Measurements from ENCODE around the gene THOC6. TPM values are rescaled to one million over a fixed set of nuclear protein-coding genes. Genes with fewer than 3 reads are reported as not detected.
A peak's percentile ranks its signal among the peaks of the same experiment; 100 is the strongest.

THOC6 gene
- total RNA-seq, 1 donor from 2014 or later = 16.6 TPM

DNA sequence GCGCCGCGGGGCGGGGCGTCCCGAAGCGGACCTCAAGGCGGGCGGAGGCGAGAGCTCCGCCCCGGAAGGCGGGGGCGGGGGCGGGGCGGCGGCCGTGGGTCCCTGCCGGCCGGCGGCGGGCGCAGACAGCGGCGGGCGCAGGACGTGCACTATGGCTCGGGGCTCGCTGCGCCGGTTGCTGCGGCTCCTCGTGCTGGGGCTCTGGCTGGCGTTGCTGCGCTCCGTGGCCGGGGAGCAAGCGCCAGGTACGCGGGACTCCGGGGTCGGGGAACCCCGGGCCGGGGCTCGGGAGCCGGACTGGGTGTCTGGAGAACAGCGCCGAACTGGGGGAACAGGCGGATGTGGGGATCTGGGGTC lies 3.6 kb upstream of the THOC6 start, which contains the start of gene TNFRSF12A:
TSS of gene TNFRSF12A (plus strand) at position 122 of the 357 bp plus-strand sequence. CDS start at position 152, 30 bp downstream.
- H3K9ac ChIP-seq = no peak within 1 kb of the TSS
- H3K27ac ChIP-seq = no peak within 1 kb of the TSS
- Mint-ChIP-seq H3K9me3 (no peaks in the 10 kb centered on the region), H3K27ac (peak within 1 kb of the TSS; percentile 87), H3K4me3 (peak within 1 kb of the TSS; percentile 93), H3K4me1 (peaks cover 54% of the 10 kb centered on the region), H3K36me3 (peaks cover 5% of the 10 kb centered on the region), H3K27me3 (ENCODE audit: insufficient read depth, low read depth) (peaks cover 32% of the 10 kb centered on the region)
- H4K20me1 ChIP-seq (ENCODE audit: low read depth) = peaks cover 56% of the 10 kb centered on the region
- peak within 1 kb of the TSS; percentile 38 for H2AFZ ChIP-seq (replicated peaks)
- H3K79me2 ChIP-seq (ENCODE audit: low read depth) = peaks cover 32% of the 10 kb centered on the region
- peak; percentile 93 for DNase-seq (ENCODE audit: low spot score)
- H3K9me3 ChIP-seq (ENCODE audit: low read depth) = no peaks in the 10 kb centered on the region
- no peaks in the 10 kb centered on the region for H3K36me3 ChIP-seq
- TF ChIP-seq EZH2 (IDR thresholded peaks at IDR 0.05) (no peak), EZH2phosphoT487 (IDR thresholded peaks at IDR 0.05) (no peak)
- TF ChIP-seq, protein P1, sequence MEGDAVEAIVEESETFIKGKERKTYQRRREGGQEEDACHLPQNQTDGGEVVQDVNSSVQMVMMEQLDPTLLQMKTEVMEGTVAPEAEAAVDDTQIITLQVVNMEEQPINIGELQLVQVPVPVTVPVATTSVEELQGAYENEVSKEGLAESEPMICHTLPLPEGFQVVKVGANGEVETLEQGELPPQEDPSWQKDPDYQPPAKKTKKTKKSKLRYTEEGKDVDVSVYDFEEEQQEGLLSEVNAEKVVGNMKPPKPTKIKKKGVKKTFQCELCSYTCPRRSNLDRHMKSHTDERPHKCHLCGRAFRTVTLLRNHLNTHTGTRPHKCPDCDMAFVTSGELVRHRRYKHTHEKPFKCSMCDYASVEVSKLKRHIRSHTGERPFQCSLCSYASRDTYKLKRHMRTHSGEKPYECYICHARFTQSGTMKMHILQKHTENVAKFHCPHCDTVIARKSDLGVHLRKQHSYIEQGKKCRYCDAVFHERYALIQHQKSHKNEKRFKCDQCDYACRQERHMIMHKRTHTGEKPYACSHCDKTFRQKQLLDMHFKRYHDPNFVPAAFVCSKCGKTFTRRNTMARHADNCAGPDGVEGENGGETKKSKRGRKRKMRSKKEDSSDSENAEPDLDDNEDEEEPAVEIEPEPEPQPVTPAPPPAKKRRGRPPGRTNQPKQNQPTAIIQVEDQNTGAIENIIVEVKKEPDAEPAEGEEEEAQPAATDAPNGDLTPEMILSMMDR (IDR thresholded peaks at IDR 0.05) = no peak
- peaks cover 21% of the 10 kb centered on the region for H3K4me1 ChIP-seq
- H3K4me3 ChIP-seq = peak within 1 kb of the TSS; percentile 75
- peaks cover 26% of the 10 kb centered on the region for H3K27me3 ChIP-seq
- peak within 1 kb of the TSS; percentile 84 for H3K4me2 ChIP-seq
- peaks cover 65% of the 10 kb centered on the region for H3F3A ChIP-seq (ENCODE audit: low read depth)

DNA sequence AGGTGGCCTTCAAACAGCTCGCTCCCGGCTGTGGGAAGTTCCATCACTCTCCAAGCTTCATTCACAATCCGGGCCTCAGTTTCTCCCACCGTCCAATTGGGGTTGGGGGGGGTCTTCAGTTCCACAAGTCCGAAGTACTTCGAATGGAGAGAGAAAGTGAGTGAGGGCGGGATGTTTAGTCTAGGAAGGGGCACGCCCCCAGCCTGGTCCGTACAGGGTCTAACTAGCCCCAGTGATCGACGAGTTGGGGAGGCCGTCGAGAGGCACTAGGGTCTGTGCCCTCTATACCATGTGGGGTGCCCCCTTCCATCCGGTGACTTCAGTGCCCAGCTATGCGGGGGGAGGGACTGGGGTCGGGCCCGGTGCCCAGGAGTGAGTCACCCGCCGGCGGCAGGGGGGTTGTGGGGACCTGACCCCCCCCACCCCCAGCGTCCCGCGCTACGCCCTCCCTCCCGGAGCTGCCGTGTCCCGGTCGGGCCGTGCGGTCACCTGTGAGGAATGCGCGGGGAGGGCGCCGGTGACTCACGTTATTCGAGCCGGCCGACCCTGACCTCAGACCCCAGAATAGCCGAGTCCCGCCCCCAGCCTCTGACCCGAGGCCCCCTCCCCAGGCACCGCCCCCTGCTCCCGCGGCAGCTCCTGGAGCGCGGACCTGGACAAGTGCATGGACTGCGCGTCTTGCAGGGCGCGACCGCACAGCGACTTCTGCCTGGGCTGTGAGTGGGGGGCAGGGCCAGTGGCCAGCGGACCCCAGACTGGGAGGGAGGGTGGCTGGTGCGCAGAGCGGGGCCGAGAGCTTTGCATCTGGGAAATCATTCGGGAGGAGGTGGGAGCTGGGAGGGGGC lies 3.0 kb upstream of the THOC6 start:
- Histone ChIP-seq H3F3A (ENCODE audit: low read depth) (peaks cover 63% of the 10 kb centered on the region), H3K27me3 (peaks cover 26% of the 10 kb centered on the region), H3K4me3 (peak overlapping the region; percentile 75), H3K4me2 (peak overlapping the region; percentile 84), H3K27ac (no peak overlapping the region), H2AFZ (replicated peaks) (peak overlapping the region; percentile 38), H3K4me1 (peaks cover 21% of the 10 kb centered on the region), H4K20me1 (ENCODE audit: low read depth) (peaks cover 56% of the 10 kb centered on the region), H3K36me3 (no peaks in the 10 kb centered on the region), H3K9ac (no peak overlapping the region), H3K79me2 (ENCODE audit: low read depth) (peaks cover 30% of the 10 kb centered on the region), H3K9me3 (ENCODE audit: low read depth) (no peaks in the 10 kb centered on the region)
- peak overlapping the region; percentile 93 for H3K4me3 Mint-ChIP-seq
- peaks cover 5% of the 10 kb centered on the region for H3K36me3 Mint-ChIP-seq
- peaks cover 32% of the 10 kb centered on the region for H3K27me3 Mint-ChIP-seq (ENCODE audit: insufficient read depth, low read depth)
- DNase-seq (ENCODE audit: low spot score) = peak; percentile 74
- no peaks in the 10 kb centered on the region for H3K9me3 Mint-ChIP-seq
- H3K4me1 Mint-ChIP-seq = peaks cover 54% of the 10 kb centered on the region
- TF ChIP-seq EZH2 (IDR thresholded peaks at IDR 0.05) (no peak), EZH2phosphoT487 (IDR thresholded peaks at IDR 0.05) (no peak)
- TF ChIP-seq, protein P1 (IDR thresholded peaks at IDR 0.05) = no peak
- H3K27ac Mint-ChIP-seq = peak overlapping the region; percentile 87

DNA sequence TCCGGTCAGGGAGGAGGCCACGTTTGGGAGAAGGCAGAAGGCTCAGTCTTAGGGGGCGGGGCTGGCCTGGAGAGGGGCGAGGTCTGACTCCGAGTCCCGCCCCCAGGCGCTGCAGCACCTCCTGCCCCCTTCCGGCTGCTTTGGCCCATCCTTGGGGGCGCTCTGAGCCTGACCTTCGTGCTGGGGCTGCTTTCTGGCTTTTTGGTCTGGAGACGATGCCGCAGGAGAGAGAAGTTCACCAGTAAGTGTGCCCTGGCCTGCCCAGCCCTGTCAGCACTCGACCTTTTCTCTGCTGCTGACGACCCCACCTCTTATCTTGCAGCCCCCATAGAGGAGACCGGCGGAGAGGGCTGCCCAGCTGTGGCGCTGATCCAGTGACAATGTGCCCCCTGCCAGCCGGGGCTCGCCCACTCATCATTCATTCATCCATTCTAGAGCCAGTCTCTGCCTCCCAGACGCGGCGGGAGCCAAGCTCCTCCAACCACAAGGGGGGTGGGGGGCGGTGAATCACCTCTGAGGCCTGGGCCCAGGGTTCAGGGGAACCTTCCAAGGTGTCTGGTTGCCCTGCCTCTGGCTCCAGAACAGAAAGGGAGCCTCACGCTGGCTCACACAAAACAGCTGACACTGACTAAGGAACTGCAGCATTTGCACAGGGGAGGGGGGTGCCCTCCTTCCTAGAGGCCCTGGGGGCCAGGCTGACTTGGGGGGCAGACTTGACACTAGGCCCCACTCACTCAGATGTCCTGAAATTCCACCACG lies 2.2 kb upstream of the THOC6 start:
- Histone ChIP-seq H3K4me2 (peak overlapping the region; percentile 84), H3K36me3 (no peaks in the 10 kb centered on the region), H3K9me3 (ENCODE audit: low read depth) (no peaks in the 10 kb centered on the region), H3K27ac (no peak overlapping the region), H3K4me1 (peaks cover 21% of the 10 kb centered on the region), H4K20me1 (ENCODE audit: low read depth) (peaks cover 49% of the 10 kb centered on the region), H3K9ac (no peak overlapping the region), H3F3A (ENCODE audit: low read depth) (peaks cover 57% of the 10 kb centered on the region), H3K4me3 (peak overlapping the region; percentile 75), H3K27me3 (peaks cover 26% of the 10 kb centered on the region), H3K79me2 (ENCODE audit: low read depth) (peaks cover 24% of the 10 kb centered on the region), H2AFZ (replicated peaks) (no peak overlapping the region)
- peak; percentile 96 for DNase-seq (ENCODE audit: low spot score)
- H3K4me3 Mint-ChIP-seq = peak overlapping the region; percentile 93
- H3K4me1 Mint-ChIP-seq = peaks cover 52% of the 10 kb centered on the region
- peak overlapping the region; percentile 87 for H3K27ac Mint-ChIP-seq
- H3K9me3 Mint-ChIP-seq = no peaks in the 10 kb centered on the region
- peaks cover 36% of the 10 kb centered on the region for H3K27me3 Mint-ChIP-seq (ENCODE audit: insufficient read depth, low read depth)
- peaks cover 6% of the 10 kb centered on the region for H3K36me3 Mint-ChIP-seq
- TF ChIP-seq, protein P1 (IDR thresholded peaks at IDR 0.05) = peak; percentile 61
- TF ChIP-seq EZH2phosphoT487 (IDR thresholded peaks at IDR 0.05) = no peak

Data from neural progenitor cell (in vitro differentiated cells).